ENCODE results near the gene ZNF385A. TPM values are rescaled to one million over a fixed set of nuclear protein-coding genes. Genes with fewer than 3 reads are reported as not detected.
A peak's percentile ranks its signal among the peaks of the same experiment; 100 is the strongest.
"Not testable (repeated sequence)": the region's sequence is repeated elsewhere in the genome, so short reads cannot be mapped to it uniquely, and the experiment has no call there.

The ZNF385A gene
- total RNA-seq, 1 donor from 2014 or later = 2.2 TPM

DNA sequence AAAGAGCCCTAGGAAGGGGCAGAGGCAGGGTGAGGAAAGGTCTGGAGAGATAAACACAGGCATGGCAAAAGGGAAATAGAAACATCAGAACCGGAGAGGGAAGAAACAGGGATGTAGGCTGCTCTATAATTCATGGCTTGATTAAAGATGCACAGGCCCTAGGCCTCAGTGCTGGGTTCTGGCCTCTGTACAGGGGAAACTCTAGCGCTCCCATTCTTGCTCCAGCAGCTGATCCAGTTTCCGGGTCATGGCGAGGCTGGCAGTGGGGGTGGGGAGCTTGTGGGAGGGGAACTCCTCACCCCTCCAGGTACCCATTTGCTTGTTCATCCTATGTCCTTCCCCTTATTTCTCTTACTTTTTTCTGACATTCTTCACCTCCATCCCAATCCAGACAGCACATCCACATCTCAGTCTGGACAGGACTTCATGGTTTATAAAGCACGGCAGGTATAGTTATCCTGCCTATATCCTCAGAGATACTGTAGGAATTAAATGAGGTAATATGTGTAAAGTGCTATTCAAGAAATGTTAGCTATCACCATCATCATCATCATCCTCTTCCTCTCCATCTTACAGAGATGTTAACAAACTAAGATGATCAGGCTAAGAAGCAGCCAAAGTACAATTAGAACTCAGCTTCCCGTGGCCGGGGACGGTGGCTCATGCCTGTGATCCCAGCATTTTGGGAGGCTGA, 12.3 kb downstream of the ZNF385A start:
- no peak for DNase-seq

DNA sequence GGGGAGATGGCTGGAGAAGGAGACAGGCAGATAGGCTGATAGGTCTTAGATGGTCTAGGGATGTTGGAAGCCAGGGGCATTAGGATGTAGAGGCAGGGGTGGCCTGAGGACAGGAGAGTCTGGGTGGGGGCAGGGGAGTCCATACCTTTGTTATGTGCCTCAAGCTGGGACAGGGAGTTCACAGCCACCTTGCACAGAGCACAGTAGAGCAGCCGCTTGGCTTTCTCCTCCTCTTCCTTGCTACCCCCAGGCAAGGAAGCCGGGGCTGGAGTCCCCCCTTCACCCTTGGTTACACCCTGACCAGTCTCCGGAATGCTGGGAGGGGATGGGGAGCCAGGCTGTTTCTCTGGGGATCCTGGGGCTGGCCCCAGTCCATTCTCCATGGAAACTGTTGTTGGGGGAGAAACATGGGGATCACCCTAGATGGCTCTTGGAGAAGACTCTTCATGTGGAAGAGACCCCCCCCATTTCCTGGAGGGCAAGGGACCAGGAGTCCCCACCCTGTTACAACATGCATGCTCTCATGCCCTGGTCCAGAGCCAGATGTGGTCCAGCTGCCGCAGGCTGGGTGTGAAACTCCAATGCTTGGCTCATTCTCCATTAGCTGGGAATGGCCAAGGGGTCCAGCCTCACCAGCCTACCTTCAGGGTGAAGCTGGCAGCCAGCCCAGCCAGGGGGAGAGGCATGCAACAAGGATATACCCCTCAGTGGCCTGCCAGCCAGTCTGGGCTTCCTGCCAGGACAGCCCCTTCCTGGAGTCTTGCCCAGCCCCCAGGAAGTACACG, 13.0 kb downstream of the ZNF385A start:
- DNase-seq = no peak

DNA sequence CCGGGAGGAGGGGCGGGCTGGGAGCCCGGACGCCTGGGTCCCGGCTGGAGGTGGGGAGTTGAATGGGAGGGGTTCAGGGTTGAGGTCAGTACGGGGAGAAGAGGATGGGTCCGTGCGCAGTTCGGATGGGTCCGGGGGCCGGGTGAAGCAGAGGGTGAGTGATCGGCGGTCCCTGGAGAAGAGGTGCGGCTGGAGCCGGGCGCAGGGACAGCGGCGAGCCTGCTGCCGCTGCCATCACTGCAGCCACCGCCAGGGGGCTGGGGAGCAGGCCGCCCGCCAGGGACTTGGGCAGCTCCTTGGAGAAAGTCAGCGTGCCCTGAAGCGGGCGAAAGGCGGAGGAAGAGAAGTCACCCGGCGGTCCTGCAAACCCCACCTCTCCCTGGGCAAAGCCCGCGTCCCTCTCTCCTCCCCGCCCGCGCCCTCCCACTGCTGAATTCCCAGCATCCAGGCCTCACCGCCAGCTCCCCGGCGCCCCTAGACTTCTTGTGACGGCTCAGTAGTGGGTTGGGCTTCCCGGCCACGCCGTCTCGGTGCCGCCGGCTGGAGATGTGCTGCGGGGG, 14.3 kb downstream of the ZNF385A start:
- peak; percentile 87 for DNase-seq

DNA sequence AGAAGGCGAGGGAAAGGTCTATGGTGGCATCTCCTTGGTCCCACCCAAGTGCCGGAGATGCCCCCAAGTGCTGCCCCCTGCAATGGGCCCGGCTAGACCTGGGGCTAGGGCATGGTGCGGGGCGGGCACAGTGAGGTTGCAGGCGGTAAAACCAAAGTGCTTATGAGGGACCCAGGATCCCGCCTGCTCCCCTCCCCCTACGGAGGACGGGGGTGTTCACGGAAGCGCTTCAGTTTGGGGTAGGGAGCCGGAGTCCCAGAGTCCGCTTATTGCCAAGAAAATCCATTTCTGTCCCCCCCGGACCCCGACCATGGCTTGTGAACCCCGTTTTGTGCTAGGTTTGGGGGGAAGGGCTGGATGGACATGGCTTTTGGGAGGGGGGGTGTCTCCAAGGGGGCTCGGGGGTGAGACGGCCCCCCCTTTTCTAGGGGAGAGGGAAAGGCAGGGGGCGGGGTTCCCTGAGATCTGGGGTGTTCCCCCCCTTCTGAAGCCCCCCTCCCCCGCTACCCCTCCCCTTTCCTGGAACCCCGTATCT, 14.9 kb downstream of the ZNF385A start:
- no peak for DNase-seq

DNA sequence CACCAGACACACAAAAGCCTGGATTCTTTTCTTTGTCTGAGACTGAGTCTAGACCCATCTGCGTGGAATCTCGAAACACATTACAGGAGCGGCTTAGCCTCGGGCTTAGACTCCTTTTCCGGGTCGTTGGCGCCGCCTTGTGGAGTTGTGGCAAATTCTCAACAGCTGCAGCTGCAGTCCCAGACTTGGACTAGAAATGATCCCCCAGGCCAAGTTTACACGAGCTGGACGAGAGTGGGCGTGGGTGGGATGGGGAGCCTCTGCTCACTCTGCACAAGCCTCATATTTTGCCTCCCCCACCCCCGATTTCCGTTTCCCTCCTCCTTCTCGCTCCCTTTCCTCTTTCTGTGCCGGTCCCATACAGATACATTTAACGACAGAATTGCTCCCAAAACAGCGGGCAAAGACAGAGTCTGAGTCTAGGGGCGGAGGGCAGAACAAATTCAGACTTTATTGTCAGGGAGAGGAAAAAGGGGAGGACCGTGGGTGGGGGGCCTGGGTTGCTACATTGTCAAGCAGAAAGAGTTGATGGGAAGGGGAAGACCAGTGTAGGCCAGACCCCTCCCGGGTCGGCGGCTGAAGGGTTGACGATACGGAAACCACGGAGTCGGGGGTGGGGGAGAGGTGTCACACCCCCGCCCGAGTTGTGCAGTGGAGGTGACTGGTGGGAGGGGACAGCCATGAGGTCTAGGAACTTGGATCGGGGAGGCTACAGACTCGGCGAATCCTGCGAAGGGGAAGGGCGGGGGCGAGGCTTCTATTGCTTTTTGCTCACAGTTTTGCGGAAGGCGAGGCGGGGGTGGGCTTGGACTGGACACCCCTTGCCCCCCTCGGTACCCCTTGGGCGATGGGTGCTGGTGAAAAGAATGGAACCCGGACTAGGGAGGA, 15.6 kb downstream of the ZNF385A start:
- DNase-seq = peak; percentile 93

DNA sequence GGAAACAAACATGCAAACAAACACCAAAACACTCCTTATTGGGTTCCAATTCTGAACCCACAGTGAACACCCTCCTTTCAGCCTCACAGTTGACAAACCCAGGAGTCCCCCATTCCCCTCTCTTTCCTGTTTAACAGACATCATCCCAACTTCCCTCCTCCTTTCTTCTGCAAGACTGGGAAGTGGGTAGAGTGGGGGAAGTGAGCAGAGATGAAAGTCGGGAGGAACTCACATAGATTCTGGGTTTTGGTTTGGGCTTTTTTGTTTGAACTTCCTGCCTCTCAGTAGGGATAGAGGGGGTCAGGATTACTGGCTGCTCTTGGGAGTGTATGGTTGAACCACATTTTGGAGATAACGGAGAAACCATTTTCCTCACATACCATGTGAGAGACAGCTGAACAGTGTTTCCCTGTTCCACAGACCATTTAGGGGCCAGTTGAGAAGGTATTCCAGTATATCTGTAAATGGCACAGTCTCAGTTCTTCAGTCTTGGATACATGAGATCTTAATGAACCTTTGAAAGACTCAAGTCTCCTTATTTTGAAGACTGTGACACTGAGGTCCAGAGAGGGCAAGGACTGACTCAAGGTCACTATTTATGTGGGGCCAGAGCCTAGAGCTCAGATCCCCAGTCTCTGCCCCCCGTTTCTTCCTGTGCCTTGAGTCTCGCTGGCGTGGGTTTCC, 16.4 kb downstream of the ZNF385A start:
- no peak for DNase-seq

DNA sequence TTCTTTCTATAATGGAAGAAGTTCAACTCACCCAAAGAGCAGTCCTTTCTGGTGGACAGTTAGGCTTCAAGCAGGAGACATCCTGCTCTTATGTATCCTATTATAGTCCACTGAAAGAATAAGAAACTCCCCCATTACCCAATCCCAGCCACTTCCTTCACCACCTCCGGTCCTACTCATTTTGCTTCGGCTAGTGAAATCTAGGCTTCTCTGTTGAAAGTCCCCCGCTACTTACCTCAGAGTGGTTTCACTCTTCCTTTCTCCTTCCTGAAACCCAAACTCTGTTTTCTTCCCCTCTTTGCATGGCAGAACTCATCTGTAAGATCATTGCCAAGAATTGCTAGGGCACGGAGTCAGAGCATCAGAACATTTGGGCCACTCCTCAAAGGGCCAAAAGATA, 20.1 kb downstream of the ZNF385A start, which contains the start of gene GPR84:
GPR84 (minus strand) TSS at position 74 of the 400 bp plus-strand sequence. CDS start 635 bp downstream, outside the sequence.
- no peak for DNase-seq

DNA sequence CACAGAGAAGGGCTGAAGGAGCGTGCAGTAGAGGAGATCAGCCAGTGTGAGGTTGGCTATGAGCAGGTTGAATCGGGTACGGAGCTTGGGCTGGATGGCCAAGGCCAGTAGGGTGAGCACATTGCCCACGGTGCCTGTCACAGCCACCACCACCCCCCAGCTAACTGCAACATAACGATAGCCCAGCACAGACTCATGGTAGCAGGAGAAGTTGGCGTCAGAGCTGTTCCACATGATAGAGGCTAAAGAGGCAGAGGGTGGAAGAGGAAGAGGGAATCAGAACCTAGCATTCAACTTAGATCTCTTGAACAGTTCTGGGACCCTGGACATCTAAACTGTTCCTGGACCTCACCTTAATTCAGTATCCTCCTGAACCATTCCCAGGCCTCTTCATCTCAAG, 20.9 kb downstream of the ZNF385A start:
- DNase-seq = no peak

DNA sequence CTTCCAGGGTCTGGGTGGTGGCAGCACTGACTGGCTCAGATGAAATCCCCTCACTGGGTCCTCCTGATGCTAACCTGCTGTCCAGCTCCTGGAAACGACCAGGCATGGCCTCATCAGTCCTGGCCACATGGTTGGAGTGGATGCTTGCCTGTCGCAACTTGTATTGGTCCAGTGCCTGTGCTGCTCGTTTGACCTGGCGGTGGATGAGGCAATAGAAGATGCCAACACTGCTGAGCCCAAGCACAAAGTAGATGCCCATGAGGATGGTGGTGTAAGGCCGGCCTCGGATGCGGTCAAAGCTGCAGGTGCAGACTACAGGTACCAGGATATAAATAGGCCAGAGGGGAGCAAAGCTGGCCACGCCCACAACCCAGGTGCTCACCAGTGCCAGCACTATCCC, 21.5 kb downstream of the ZNF385A start:
- DNase-seq = no peak

DNA sequence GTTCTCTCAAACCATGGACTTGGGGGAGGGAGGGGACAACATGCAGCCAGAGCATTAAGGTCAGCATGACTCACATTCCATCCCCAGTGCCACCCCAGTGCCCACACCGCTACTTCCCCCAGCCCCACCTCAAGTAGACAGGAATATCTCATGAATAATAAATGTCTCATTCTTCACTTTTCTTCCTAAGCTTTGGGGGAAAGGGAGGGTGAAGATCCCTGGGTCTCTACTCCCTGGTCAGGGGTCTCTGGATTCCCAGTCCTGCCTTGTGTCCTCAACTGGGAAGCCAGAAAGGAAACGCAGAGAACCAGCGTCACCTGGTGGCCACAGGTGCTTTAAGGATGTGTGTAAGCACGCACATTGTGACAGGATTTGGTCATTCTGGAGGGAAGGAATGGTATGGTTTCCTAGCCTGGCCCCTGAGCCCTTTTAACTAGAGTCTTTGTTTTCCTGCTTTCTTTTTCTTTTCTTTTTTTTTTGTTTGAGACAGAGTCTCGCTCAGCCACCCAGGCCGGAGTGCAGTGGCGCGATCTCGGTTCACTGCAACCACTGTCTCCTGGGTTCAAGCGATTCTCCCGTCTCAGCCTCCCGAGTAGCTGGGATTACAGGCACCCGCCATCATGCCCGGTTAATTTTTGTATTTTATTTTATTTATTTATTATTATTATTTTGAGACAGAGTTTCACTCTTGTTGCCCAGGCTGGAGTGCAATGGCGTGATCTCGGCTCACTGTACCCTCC, 23.6 kb downstream of the ZNF385A start:
- DNase-seq = peak; percentile 90

DNA sequence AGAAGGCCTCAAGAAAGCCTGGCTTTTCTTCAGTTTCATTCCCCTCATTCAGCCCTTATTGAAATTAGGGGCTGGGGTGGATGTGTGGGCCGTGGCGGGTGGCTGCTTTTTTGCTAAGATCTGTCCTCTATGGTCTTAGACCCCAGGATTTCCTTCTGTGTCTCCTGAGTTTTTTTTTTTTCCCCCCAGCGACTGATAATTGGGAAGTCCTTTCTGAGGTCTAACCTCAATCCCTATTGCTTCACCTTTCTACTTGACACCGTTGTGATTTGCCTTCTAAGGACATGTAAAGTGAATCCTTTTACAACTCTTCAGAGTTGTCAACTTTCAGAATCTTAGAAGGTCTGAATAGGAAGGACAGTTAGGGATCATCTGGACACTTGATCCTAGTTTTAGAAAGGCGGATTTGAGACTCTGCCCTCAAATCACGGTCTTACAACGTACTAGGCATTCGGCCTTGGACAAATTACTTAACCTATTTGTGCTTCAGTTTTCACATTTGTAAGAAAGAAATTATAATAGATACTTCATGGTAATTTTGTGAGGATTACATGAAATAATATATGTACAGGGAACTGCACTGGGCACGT, 24.7 kb downstream of the ZNF385A start:
- DNase-seq = no peak

DNA sequence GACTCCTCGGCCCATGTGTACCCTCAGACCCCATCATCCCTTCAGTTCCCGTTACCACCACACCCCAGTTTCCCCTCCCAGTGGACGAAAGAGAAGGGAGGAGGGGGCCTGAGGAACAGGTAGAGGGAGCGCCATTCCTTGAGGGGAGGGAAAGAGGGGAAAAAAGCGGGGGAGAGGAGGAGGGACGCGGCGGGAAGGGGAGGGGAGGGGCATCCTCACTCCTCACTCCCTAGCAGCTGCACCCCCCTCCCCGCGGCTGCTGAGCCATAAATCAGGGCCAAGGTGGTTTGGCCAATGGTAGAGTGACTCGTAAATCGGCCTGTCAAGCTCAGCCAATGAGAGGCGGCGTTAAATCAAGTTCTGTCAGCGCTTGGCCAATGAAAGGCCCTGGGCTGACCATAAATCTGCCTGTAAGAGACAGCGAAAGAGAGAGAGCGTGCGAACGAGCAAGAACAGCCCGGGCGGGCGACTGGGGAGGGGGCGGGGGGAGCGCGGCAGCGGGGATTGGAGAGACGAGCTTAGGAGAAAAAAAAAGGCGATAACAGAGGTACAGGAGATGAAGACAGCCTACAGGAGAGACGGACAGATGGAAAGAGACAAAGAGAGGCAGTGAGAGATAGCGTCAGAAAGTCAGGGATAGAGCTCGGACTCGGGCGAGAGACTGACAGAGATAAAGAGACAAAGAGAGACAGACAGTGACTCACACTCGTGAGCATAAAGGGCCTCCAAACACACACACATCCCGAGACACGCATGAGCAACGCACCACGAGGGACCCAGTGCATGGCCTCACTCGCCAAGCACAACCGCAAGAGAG, 25.4 kb downstream of the ZNF385A start:
- peak; percentile 100 for DNase-seq

DNA sequence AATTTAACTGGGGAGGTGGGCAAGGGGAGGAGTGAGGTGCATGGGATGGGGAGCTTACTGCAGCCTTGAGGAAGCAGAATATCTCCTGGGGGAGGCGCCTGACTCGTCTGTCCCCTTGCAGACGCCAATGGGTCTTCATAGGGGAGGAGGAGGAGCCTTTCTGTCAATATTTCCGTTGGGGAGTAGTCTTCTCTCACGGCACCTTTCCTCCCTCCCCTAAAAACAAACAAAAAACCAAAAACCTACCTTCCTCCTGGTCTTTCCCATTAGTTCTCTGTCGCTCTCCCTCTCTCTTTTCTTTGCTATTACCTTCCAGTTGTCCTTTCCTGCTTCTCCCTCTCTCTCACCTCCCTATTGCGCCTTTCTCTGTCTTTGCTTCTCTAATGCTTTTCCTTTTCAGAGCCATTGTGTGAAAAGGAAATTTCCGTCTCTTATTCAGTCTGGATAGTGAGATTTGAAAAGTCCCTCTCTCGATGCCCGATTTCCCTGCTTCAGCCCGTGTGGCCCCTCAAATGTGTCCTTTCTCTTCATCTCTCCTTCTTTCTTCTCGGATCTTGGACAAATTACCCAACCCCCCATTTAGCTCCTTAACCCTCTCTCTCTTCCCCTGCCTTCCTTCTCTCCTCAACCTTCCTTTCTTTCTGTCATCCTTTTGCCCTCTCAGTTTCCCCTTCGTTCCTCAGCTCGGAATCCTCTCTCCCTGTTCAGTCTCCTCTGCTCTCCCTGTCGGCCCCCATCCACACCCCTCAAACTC, 26.2 kb downstream of the ZNF385A start:
- DNase-seq = peak; percentile 48

DNA sequence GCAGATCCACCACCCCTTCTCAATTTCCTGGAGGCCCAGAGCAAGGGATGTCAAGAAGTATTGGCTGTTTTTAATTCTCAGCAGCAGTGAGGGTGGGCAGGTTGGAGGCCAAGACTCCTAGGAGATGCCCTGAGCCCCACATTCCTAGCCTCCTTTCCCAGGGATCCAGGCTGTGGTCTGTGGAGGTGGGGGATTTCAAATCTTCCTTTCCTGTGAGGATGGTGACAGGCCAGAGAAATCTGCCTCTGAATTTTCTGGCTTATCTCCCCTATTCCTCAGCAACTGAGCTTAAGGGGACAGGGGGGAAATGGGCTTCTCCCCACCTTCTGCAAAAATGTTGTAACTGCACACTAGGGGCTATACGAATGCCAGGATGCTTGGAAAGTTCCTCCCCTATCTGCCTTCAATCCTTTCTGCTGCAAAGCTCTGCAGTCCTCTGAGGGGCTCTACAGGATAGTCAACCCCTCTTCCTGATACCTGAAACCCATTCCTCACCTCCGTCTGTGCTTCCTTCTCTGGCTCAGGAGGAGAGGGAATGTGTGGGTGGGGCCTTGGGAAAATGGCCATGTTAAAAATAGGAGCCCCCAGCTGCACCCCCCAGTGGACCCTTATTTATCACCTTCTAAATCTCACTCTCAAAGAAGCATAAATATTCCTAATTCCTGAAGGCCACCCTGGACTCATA, 26.9 kb downstream of the ZNF385A start:
- no peak for DNase-seq

DNA sequence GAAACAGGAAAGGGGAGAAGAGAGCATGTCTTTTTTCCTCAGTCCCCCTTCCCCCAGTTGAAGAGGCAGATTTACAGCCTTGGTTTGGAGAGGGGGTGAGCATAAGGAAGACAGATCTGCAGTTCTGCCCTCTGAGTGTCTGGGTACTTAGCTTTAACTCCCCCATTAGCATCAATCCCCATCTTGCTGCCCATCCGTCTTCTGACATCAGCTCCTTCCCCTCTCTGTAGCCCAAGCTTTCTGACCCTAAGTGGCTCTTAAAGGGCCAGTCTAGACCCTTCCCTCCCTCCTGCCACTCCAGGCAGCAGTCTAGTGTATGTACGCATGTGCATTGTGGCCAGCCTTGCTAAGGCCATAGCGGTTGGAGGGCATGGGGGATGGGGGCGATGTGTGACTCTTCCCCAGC, 27.6 kb downstream of the ZNF385A start:
- DNase-seq = no peak

DNA sequence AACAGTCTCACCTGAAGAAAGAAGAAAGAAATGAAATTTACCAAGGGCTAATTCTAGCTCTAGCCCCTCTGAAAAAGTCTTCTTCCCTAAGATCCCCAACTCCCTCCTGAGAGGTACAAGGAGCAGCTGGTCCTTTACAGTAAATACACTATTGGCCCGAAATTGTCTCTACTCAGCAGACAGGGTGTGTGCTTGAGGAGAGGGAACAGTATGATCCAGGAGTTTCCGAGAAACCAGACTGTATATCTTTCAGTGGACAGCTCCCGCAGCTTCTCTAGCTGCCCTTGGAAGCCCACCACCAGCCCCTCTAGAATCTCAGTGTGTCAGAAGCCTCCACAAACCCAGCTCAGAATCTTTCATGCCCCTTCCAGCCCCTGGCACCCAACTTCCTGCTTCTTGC, 28.3 kb downstream of the ZNF385A start:
- no peak for DNase-seq

DNA sequence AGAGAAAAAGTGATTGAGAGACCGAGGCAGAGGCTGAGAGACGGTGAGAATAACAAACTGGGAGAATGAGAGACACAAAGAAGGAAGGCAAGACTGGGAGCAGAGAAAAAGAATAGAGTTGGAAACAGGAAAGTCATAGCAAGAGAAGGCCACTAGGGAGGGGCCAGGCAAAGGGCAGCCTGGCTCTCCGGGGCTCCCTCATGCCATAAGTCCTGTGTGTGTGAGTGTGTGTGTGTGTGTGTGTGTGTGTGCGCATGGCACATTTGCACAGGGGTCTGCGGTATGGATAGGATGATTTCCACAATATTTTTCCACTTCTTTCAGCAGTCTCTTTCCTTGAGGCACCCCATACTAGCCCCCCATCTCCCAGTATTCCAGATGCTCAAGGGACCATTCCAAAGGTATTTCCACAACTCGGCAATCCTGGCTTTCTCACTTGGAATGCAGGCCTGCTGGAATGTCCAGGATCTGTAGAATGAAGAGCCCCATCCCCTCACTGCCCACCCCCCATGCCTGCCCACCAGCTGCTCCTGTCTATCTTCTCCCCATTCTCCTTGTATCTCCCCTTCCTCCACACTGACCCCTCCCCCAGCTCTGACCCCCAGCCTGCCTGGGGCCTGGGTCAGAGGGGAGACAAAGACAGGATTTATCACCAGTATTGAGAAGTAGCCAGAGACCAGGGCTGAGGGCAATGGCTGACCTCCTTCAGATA, 29.3 kb downstream of the ZNF385A start:
- DNase-seq = no peak

DNA sequence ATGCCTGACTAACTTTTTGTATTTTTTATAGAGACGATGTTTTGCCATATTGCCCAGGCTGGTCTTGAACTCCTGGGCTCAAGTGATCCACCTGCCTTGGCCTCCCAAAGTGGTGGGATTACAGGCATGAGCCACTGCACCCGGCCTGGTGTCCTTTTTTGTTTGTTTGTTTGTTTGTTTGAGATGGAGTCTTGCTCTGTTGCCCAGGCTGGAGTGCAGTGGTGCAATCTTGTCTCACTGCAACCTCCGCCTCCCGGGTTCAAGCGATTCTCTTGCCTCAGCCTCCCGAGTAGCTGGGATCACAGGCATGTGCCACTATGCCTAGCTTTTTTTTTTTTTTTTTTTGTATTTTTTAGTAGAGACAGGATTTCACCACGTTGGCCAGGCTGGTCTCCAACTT, 30.3 kb downstream of the ZNF385A start:
- not testable (repeated sequence) for DNase-seq

Data from dermis blood vessel endothelial cell (primary cell).